NCI-H524 treated with DMSO at 0.1 percent for 48 hours (cell line): ENCODE data around the gene HHIPL2.
"Not testable (repeated sequence)": the region's sequence is repeated elsewhere in the genome, so short reads cannot be mapped to it uniquely, and the experiment has no call there.

ENCODE experiments used
- DNase-seq: peaks from one replicate; lab custom pipeline; 2025; lab: John Stamatoyannopoulos, UW

Gene HHIPL2

DNA sequence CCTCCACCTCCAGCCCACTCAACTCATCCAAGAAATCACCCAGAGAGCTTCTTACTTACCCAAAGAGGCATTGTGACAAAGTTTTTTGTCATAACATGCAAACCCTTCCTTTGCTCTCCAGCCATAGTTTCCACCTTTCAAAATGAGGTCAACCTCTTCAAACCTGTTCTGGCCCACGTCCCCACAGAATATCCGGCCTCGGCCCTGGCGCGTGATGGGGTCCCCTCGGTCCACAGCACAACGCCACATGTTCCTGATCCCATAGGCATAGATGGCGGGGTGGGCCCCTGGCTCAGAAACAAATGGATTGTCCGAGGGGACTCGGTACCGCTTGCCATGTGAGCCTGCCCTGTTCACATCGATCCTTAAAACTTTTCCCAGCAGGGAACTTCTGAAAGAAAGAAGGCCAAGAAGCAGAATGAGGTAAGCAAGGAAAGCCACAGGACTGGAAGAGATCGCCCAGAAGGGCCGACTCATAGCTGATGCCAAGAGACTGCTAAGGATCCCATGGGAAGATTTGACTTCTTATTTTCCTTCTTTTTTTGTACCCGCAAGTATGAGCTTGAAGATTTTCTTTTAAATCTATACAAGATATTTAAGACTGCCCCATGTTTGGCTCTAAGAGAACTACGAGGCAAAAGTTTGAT lies 7.8 kb downstream of the HHIPL2 start:
- no peak for DNase-seq

DNA sequence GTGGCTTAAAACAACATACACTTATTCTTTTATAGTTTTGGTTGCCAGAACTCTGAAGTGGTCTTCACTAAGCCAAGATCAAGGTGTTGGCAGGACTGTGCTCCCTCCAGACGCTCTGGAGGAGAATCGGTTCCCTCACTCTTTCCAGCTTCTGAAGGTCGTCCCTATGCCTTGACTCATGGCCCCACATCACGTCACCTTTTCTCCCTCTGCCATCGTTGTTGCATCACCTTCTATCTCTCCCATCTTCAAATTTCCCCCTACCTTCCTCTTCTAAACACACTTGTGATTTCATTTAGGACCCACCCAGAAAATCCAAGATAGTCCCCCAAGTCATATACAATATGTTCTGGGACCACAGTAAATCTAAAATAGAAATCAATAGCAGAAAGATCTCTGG lies 12.4 kb downstream of the HHIPL2 start:
- no peak for DNase-seq

DNA sequence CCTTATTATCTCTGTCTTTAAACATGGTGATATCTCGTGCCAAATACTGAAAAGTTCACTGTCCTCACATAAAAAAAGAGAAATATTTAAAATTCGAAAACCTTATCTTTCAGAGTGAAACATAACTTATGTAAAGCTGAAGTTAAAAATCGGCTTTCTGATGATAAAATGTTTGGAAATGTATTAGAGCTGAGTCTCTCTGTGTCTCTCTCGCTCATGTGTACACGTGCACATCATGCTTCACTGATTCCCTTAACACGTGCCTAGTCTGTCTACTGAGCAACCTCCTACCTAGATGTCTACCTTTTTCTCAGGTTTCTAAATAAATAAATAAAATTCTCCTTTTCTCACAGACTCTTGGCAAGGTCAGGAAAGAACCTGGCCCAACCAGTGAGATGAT lies 17.1 kb downstream of the HHIPL2 start:
- DNase-seq: no peak

- no peak for DNase-seq
These were observed 18.0 kb downstream of the HHIPL2 start for GRCh38 chr1:222529916-222530315.

GRCh38 chr1:222529181-222529580 lies 18.7 kb downstream of the HHIPL2 start:
- DNase-seq: no peak

GRCh38 chr1:222525951-222526350 lies 22.0 kb downstream of the HHIPL2 start:
- DNase-seq: no peak

DNA sequence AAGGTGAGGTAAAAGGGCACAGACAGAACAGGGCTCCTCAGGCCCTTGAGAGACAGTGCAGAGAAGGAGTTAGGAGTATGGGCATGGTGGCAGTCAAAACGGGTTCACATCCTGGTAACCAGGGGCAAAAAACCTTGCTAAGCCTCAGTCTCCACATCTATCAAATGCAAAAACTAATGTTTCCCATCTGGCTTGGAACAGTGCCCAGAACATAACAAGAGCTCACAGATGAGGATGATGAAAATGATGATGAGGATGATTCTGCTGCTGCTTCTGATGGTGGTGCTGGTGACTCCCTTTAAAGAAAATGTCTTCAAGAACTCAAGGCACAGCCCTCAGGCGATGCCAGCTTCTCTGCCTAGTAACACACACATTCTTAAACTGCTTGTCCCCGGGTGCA lies 24.1 kb downstream of the HHIPL2 start:
- no peak for DNase-seq

GRCh38 chr1:222522105-222522915 lies 25.6 kb downstream of the HHIPL2 start:
- DNase-seq: no peak

DNA sequence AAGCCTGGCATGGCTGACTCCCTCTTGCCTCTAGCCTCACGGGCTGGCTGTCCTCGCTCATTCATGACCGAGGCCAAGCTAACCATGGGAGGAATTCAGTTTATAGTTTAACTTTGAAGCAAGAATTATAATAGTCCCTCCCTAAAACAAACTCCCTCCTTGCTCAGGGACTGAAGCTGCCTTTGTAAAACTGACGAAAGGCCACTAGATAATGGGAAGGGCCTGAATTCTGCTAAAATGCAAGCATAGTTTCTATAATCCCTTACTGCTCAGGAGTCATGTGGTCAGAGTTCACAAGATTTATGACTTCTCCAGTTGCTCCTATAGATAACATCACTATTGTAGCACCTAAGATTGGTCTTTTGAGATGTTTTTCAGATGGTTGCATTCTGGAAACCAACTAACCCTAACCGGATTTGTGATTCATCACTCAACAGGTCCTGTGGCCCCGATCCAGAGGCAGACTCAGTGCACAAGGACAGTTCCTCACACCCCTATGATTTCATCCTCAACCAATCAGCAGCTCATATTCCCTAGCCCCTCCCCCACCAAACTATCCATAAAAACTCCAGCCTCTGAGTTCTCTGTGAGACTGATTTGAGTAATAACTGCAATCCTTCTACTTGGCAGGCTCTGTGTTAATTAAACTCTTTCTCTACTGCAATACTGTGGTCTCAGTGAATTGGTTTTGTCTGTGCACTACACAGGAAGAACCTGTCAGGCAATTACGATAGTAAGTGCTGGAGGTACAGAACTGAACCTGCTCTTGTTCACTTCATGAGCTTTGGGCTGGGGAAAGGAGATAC lies 26.4 kb downstream of the HHIPL2 start:
- no peak for DNase-seq

GRCh38 chr1:222489496-222489895 lies 58.4 kb downstream of the HHIPL2 start:
- not testable (repeated sequence) for DNase-seq

DNA sequence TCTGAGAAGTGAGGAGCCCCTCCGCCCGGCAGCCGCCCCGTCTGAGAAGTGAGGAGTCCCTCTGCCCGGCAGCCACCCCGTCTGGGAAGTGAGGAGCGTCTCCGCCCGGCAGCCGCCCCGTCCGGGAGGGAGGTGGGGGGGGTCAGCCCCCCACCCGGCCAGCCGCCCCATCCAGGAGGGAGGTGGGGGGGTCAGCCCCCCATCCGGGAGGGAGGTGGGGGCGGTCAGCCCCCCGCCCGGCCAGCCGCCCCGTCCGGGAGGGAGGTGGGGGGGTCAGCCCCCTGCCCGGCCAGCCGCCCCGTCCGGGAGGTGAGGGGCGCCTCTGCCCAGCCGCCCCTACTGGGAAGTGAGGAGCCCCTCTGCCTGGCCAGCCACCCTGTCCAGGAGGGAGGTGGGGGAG lies 60.1 kb downstream of the HHIPL2 start:
- DNase-seq: not testable (repeated sequence)

DNA sequence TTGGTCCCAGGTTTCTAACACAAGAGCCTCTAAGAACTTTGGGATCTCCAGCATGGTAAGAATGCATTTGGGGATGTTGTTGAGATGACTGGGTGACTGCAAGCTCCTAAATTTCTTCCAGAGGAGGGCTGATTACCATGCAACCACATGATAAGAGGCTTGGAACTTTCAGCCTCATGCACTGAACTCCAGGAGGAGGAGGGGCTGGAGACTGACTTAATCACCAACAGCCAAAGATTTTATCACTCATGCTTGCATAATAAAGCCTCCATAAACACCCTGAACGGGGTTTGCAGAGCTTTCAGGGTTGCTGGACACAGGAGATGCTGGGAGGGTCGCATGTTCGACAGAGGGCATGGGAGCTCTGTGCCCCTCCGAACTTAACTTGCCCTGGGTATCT lies 63.9 kb downstream of the HHIPL2 start:
- not testable (repeated sequence) for DNase-seq

- DNase-seq: not testable (repeated sequence)
These were observed 68.3 kb downstream of the HHIPL2 start for GRCh38 chr1:222479567-222479966.

GRCh38 chr1:222476436-222476835 lies 71.5 kb downstream of the HHIPL2 start:
- DNase-seq: not testable (repeated sequence)

DNA sequence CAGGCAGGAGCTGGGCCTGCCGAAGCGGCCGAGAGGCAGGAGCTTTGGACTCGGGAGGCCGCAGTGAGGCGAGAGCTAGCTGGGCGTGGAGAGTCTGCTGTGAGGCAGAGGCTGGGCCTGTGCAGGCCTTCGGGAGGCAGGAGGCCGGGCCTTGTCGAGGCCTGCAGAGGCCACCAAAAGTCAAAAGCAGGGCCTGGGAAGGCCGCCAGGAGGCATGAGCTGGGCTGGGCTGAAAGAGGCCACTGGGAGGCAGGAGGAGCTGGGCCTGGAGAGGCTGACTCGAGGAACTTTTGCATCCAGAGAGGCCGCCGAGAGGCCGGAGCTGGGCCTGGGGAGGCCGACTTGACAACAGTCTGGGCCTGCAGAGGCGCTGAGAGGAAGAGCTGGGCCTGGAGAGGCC lies 74.2 kb downstream of the HHIPL2 start:
- not testable (repeated sequence) for DNase-seq

DNA sequence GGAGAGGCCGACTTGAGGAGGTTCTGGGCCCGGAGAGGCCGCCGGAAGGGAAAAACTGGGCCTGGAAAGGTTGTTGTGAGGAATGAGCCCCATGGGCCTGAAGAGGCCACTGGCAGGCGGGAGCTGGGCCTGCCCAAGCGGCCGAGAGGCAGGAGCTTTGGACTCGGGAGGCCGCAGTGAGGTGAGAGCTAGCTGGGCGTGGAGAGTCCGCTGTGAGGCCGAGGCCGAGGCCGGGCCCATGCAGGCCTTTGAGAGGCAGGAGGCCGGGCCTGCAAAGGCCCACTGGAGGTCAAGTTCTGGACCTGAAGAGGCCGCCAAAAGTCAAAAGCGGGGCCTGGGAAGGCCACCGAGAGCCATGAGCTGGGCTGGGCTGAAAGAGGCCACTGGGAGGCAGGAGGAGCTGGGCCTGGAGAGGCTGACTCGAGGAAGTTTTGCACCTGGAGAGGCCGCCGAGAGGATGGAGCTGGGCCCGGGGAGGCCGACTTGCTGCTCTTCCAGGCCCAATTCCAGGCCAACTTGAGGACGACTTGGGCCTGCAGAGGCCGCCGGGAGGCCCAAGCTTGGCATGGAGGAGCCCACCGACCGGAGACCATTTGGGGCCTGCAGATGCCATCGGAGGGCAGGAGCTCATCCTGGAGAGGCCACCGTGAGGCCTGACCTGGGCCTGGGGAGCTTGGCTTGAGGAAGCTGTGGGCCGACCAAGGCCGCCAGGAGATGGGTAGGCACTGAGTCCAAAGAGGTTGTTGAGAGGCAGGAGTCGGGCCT lies 74.9 kb downstream of the HHIPL2 start:
- DNase-seq: not testable (repeated sequence)
